ENCODE data around the gene SORCS2. TPM values are rescaled to one million over a fixed set of nuclear protein-coding genes. Genes with fewer than 3 reads are reported as not detected.
"Not testable (repeated sequence)": the region's sequence is repeated elsewhere in the genome, so short reads cannot be mapped to it uniquely, and the experiment has no call there.

SORCS2 gene
- total RNA-seq, 4 donors from 2014 or later: 0.07 to 1.2 (median 0.11) TPM

DNA sequence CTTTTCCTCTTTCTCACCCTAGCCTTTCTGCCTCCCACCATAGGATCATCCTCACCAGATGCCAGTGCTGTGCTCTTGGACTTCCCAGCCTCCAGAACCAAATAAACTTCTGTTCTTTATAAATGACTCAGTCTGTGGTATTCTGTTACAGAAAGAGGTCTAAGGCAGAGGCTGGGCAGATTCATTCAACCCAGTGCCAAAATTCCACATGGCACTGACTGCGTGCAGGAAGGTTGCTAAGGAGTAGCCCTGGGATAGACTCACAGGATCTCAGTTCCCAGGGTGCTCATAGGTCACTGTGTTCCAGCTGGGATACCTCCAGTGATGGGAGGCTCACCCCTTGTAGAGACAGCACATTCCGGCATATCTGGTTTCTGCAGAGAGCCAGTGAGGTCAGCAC is 22.0 kb downstream of the SORCS2 start:
- no peak for ATAC-seq
- Histone ChIP-seq H3K36me3 (no peaks in the 10 kb centered on the region), H3K4me1 (no peaks in the 10 kb centered on the region), H3K9me3 (no peaks in the 10 kb centered on the region), H3K27me3 (no peaks in the 10 kb centered on the region), H3K27ac (no peak overlapping the region), H3K4me3 (no peak overlapping the region)
- in situ Hi-C loops (cut with MboI; ENCODE audit: low sequenced_read_pairs in 4 of 4) (no loop called here), intact Hi-C loops (cut with DNase I; ENCODE audit: low total_unique reads) (no loop called here)
- TF ChIP-seq, protein P1, sequence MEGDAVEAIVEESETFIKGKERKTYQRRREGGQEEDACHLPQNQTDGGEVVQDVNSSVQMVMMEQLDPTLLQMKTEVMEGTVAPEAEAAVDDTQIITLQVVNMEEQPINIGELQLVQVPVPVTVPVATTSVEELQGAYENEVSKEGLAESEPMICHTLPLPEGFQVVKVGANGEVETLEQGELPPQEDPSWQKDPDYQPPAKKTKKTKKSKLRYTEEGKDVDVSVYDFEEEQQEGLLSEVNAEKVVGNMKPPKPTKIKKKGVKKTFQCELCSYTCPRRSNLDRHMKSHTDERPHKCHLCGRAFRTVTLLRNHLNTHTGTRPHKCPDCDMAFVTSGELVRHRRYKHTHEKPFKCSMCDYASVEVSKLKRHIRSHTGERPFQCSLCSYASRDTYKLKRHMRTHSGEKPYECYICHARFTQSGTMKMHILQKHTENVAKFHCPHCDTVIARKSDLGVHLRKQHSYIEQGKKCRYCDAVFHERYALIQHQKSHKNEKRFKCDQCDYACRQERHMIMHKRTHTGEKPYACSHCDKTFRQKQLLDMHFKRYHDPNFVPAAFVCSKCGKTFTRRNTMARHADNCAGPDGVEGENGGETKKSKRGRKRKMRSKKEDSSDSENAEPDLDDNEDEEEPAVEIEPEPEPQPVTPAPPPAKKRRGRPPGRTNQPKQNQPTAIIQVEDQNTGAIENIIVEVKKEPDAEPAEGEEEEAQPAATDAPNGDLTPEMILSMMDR (IDR thresholded peaks at IDR 0.05 in 4 of 5, conservative IDR thresholded peaks at IDR 0.05 in 1 of 5): no peak
- no peak for TF ChIP-seq POLR2A (IDR thresholded peaks at IDR 0.05)
- DNase-seq: no peak

DNA sequence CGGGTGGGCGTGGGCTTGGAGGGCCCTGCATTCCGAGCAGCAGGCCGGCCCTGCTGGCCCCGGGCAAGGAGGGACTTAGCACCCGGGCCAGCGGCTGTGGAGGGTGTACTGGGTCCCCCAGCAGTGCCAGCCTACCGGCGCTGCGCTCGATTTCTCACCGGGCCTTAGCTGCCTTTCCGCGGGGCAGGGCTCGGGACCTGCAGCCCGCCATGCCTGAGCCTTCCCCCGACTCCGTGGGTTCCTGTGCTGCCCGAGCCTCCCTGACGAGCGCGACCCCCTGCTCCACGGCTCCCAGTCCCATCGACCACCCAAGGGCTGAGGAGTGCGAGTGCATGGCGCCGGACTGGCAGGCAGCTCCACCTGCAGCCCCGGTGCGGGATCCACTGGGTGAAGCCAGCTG is 22.8 kb downstream of the SORCS2 start:
- H3K9me3 ChIP-seq; in situ Hi-C loops (cut with MboI; ENCODE audit: low sequenced_read_pairs in 4 of 4); H3K4me1 ChIP-seq; ATAC-seq; H3K27ac ChIP-seq; H3K36me3 ChIP-seq; H3K27me3 ChIP-seq; H3K4me3 ChIP-seq; DNase-seq; intact Hi-C loops (cut with DNase I; ENCODE audit: low total_unique reads): not testable (repeated sequence)

DNA sequence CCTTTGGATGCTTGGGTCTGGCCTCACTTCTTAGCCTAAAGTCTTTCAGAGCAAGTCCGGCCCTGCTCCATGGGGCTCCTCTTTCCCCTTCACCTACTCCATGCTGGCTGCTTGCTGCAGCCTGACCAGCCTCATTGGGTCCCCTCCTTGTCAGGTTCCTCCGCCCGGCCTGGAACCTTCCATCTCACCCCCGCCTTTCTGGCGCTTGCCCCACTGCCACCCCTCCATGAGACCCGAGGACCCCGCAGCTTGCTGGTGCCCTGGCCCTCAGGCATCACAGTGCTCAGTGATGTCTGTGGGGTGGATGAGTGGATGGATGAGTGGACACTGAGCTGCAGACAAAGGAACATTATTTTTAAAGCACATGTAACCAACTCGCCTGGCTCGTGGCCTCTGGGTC is 24.7 kb downstream of the SORCS2 start:
- Histone ChIP-seq H3K4me3 (no peak overlapping the region), H3K36me3 (no peaks in the 10 kb centered on the region), H3K9me3 (no peaks in the 10 kb centered on the region), H3K27ac (no peak overlapping the region), H3K4me1 (no peaks in the 10 kb centered on the region), H3K27me3 (no peaks in the 10 kb centered on the region)
- TF ChIP-seq, protein P1 (IDR thresholded peaks at IDR 0.05 in 4 of 5, conservative IDR thresholded peaks at IDR 0.05 in 1 of 5): no peak
- no peak for TF ChIP-seq POLR2A (IDR thresholded peaks at IDR 0.05)
- in situ Hi-C loops (cut with MboI; ENCODE audit: low sequenced_read_pairs in 4 of 4): no loop called here
- ATAC-seq (no peak), DNase-seq (no peak)
- intact Hi-C loops (cut with DNase I; ENCODE audit: low total_unique reads): no loop called here

DNA sequence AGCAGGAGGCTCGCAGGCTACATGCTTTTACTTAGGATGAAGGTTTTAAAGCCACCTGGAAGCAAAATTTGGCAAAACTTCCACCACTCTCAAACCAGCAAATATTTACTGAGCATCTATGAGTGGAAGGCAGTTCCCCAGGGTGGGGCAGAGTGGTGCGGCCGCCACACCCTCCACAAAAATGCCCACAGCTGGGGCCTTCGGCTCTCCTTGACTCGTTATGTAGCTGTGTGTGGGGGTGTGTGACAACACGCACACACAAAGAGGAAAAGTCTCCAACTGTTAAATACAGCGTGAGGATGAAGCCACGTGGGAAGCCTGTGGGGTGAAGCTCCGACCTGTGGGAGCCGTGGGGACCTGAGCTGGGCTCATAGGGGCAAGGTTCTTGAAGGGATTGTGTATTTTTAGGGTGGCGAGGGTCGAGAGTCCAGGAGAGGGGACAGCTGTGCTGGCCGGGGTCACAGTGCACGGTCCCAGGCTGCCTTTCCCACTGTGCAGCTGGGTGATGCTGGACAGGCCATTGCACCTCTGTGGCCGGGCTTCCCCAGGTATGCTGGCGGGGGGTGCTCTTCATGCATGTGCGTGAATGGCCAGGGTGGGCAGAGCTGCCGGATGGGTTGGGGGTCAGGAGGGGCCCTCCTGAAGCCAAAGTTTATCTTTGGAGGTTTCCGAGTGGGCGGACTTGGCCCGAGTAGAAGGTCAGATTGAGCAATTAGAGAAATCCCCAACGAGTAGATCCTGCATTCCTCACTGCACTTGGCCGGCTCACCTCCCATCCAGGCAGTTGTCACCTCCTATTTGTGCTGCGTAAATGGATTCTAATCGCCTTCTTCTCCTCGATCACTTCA is 25.4 kb downstream of the SORCS2 start:
- in situ Hi-C loops (cut with MboI; ENCODE audit: low sequenced_read_pairs in 4 of 4): no loop called here
- TF ChIP-seq, protein P1 (IDR thresholded peaks at IDR 0.05 in 4 of 5, conservative IDR thresholded peaks at IDR 0.05 in 1 of 5): no peak
- TF ChIP-seq POLR2A (IDR thresholded peaks at IDR 0.05): no peak
- no peak for ATAC-seq

DNA sequence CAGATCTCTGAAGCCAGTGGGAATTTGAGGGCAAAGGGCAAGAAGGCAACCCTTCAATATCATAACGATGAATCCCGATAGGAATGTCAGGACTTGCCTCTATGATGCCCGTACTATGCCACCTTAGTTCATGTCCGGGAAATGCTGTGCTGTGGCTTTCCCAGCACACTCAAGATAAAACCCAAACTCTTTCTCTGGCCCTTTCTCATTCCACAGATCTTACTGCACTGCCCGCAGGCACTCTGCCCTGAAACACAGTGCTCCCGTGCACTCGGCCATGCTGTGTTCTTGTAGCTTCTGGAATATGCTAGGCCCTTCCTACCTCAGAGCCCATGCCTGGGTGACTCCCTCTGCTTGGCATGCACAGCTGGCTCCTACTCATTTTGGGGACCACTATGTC is 26.3 kb downstream of the SORCS2 start:
- in situ Hi-C loops (cut with MboI; ENCODE audit: low sequenced_read_pairs in 4 of 4): no loop called here
- intact Hi-C loops (cut with DNase I; ENCODE audit: low total_unique reads): no loop called here

More for the DNA sequence above, 25.4 kb downstream of the SORCS2 start:
- H3K9me3 ChIP-seq: no peaks in the 10 kb centered on the region
- intact Hi-C loops (cut with DNase I; ENCODE audit: low total_unique reads): no loop called here
- DNase-seq: no peak
- no peak overlapping the region for H3K4me3 ChIP-seq
- H3K4me1 ChIP-seq: no peaks in the 10 kb centered on the region
- H3K36me3 ChIP-seq: no peaks in the 10 kb centered on the region
- no peaks in the 10 kb centered on the region for H3K27me3 ChIP-seq
- H3K27ac ChIP-seq: no peak overlapping the region

More for the DNA sequence above, 26.3 kb downstream of the SORCS2 start:
- no peaks in the 10 kb centered on the region for H3K36me3 ChIP-seq
- H3K27me3 ChIP-seq: no peaks in the 10 kb centered on the region
- TF ChIP-seq POLR2A (IDR thresholded peaks at IDR 0.05): no peak
- TF ChIP-seq, protein P1 (IDR thresholded peaks at IDR 0.05 in 4 of 5, conservative IDR thresholded peaks at IDR 0.05 in 1 of 5): no peak
- ATAC-seq (no peak), DNase-seq (no peak)
- no peak overlapping the region for H3K4me3 ChIP-seq
- H3K27ac ChIP-seq: no peak overlapping the region
- H3K9me3 ChIP-seq: no peaks in the 10 kb centered on the region
- H3K4me1 ChIP-seq: no peaks in the 10 kb centered on the region

Measured in gastrocnemius medialis (tissue), 4 donors.